Type B pancreatic cell (in vitro differentiated cells): ENCODE measurements around the gene FAM25A. TPM values are rescaled to one million over a fixed set of nuclear protein-coding genes. Genes with fewer than 3 reads are reported as not detected.
A peak's percentile ranks its signal among the peaks of the same experiment; 100 is the strongest.
"Not testable (repeated sequence)": the region's sequence is repeated elsewhere in the genome, so short reads cannot be mapped to it uniquely, and the experiment has no call there.

Experiments
- DNase-seq: peaks from one replicate; pipeline ENCODE4 v3.0.0; 2021; ENCODE audit warnings: mixed read lengths; ENCODE audit not compliant: unreplicated experiment; ENCODE audit errors: extremely low spot score
- H3K27ac Mint-ChIP-seq: 2 replicates; pipeline ENCODE4 v1.8.0; 2021; ENCODE audit warnings: mild to moderate bottlenecking, mixed read lengths
- H3K27me3 Mint-ChIP-seq: 2 replicates; pipeline ENCODE4 v1.8.0; 2021; ENCODE audit warnings: mixed read lengths
- H3K36me3 Mint-ChIP-seq: 2 replicates; pipeline ENCODE4 v1.8.0; 2021; ENCODE audit warnings: mixed read lengths
- H3K4me1 Mint-ChIP-seq: one replicate; pipeline ENCODE4 v1.8.0; 2021; ENCODE audit warnings: mixed read lengths; ENCODE audit not compliant: unreplicated experiment
- H3K4me3 Mint-ChIP-seq: 2 replicates; pipeline ENCODE4 v1.8.0; 2021; ENCODE audit warnings: mild to moderate bottlenecking, mixed read lengths
- H3K9me3 Mint-ChIP-seq: 2 replicates; pipeline ENCODE4 v1.8.0; 2021; ENCODE audit warnings: mixed read lengths
- CTCF ChIP-seq: fragments of 200-600 bp; sonication (generic); conservative IDR thresholded peaks from 2 replicates; pipeline ENCODE4 v1.5.0; 2021; ENCODE audit warnings: antibody characterized with exemption, mild to moderate bottlenecking
- total RNA-seq: library from RNA; stranded (reverse); gene quantifications from 2 replicates; pipeline ENCODE4 v1.2.1, GENCODE V29; 2021; ENCODE audit warnings: low replicate concordance

Gene FAM25A
- total RNA-seq, 1 donor from 2014 or later, result not detected

DNA sequence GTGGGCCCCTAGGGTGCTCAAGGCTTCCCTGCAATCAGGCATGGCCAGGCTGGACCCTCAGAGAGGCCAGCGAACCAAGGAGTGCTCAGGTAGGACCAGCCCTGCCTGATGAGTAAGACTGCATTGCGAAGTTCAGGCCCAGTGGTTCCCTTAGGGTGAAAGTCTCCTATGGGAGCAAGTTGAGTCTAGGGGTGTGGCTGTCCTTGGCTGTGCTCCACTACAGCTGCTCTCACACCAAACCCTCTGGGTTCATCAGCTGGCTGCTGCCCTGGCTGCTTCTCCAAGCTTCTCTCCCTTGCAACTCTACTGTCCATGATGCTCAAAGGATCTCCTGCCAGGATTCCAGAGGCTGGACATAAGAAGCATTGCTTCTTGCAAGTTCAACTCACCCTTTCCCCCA lies 18.7 kb downstream of the FAM25A start:
- H3K4me1 Mint-ChIP-seq, result no peaks in the 10 kb centered on the region
- no peak overlapping the region for H3K27ac Mint-ChIP-seq
- no peaks in the 10 kb centered on the region for H3K27me3 Mint-ChIP-seq
- no peaks in the 10 kb centered on the region for H3K36me3 Mint-ChIP-seq
- DNase-seq, result no peak
- H3K9me3 Mint-ChIP-seq, result no peaks in the 10 kb centered on the region
- H3K4me3 Mint-ChIP-seq, result no peak overlapping the region
- no peak for TF ChIP-seq CTCF

- H3K4me3 Mint-ChIP-seq, H3K27me3 Mint-ChIP-seq, H3K4me1 Mint-ChIP-seq, H3K27ac Mint-ChIP-seq, DNase-seq, H3K9me3 Mint-ChIP-seq, H3K36me3 Mint-ChIP-seq: not testable (repeated sequence)
Observed at GRCh38 chr10:87043579-87043978, 23.5 kb downstream of the FAM25A start.

DNA sequence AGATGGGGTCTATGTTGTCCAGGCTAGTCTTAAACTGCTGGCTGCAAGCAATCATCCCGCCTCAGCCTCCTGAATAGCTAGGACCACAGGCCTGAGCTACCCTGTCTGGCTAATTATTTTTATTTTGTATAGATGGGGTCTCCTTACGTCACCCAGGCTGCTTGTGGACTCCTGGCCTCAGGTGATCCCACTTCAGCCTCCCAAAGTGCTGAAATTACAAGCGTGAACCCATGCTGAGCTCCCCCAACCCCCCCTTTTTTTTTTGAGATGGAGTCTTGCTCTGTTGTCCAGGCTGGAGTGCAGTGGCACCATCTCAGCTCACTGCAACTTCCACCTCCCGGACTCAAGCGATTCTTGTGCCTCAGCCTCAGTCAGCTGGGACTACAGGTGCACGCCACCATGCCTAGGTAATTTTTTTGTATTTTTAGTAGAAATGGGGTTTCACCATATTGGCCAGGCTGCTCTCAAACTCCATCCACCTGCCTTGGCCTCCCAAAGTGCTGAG lies 25.4 kb downstream of the FAM25A start:
- Mint-ChIP-seq H3K27ac (no peak overlapping the region), H3K36me3 (peaks cover 18% of the 10 kb centered on the region), H3K9me3 (no peaks in the 10 kb centered on the region), H3K27me3 (no peaks in the 10 kb centered on the region), H3K4me3 (no peak overlapping the region), H3K4me1 (no peaks in the 10 kb centered on the region)
- no peak for TF ChIP-seq CTCF
- DNase-seq, result no peak

DNA sequence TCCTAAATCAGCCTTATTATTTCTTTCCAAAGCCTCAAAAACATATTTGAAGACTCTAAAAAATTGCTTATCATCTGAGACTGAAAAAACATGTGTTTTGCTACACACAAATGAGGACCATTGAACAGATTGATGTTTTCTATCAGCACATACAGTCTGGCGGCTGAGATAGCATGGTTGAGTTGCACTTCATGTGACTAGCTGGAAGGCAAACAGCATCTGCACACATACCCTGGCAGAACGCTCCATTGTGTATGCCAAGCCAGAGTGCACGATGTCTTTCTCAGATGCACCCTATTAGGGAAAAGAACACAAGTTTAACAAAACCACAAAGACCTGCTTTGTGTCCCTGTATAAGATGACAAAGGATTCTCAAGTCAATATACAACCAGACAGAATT lies 33.0 kb downstream of the FAM25A start:
- no peak for DNase-seq
- peaks cover 15% of the 10 kb centered on the region for H3K36me3 Mint-ChIP-seq

DNA sequence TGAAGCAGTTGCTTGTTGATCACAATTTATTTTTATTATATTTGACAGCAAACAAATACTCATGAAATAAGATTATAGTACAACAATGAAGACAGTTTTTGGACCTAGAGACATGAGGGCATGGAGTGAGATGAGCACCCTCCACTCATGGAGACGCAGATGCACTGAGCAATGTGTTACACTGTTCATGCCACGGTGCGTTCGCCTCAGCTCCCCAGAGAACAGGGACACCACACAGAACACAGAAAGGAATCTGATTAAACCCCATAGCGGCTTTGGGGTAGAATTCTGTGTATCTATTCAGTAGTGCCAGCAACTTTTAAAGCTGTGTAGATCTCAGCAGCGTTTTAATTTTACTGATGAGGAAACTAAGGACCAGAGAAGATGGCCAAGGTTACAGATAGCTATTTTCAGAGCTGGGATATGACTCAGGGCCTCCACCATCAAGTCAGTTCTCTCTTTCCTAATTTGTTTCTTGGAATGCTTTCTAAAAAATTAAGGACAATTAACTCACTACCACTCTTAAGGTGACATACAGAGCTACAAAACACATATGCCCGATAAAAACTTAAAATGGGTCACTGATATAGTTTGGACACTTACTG lies 33.6 kb downstream of the FAM25A start:
- H3K9me3 Mint-ChIP-seq, result no peaks in the 10 kb centered on the region
- no peaks in the 10 kb centered on the region for H3K27me3 Mint-ChIP-seq
- H3K27ac Mint-ChIP-seq, result no peak overlapping the region
- no peaks in the 10 kb centered on the region for H3K4me1 Mint-ChIP-seq
- no peak overlapping the region for H3K4me3 Mint-ChIP-seq
- DNase-seq, result no peak
- H3K36me3 Mint-ChIP-seq, result peaks cover 15% of the 10 kb centered on the region
- TF ChIP-seq CTCF, result no peak

More for the DNA sequence above, 33.0 kb downstream of the FAM25A start:
- no peak overlapping the region for H3K4me3 Mint-ChIP-seq
- H3K9me3 Mint-ChIP-seq, result no peaks in the 10 kb centered on the region
- H3K27ac Mint-ChIP-seq, result no peak overlapping the region
- H3K4me1 Mint-ChIP-seq, result no peaks in the 10 kb centered on the region
- H3K27me3 Mint-ChIP-seq, result no peaks in the 10 kb centered on the region
- TF ChIP-seq CTCF, result no peak

GRCh38 chr10:87054373-87055295 lies 34.5 kb downstream of the FAM25A start:
- DNase-seq, result no peak
- peaks cover 19% of the 10 kb centered on the region for H3K36me3 Mint-ChIP-seq
- no peaks in the 10 kb centered on the region for H3K27me3 Mint-ChIP-seq
- no peak overlapping the region for H3K4me3 Mint-ChIP-seq
- TF ChIP-seq CTCF, result peak; percentile 27
- H3K4me1 Mint-ChIP-seq, result no peaks in the 10 kb centered on the region
- no peaks in the 10 kb centered on the region for H3K9me3 Mint-ChIP-seq
- no peak overlapping the region for H3K27ac Mint-ChIP-seq
